MM.1S (cell line): ENCODE measurements around the gene GPSM3.

Source experiments
- CTCF ChIP-seq: fragments of 300-600 bp; sonication (generic); IDR thresholded peaks from 2 replicates; pipeline ENCODE4 v1.5.1; 2016; ENCODE audit warnings: antibody characterized with exemption, low read length, mixed read lengths
- EZH2 ChIP-seq: fragments of 300-600 bp; sonication (generic); optimal IDR thresholded peaks from 2 replicates; pipeline ENCODE3; 2017; ENCODE audit warnings: low read depth, mild to moderate bottlenecking, antibody characterized with exemption, low read length, mixed read lengths

- no peak for TF ChIP-seq CTCF
- no peak for TF ChIP-seq EZH2
These were observed 35.6 kb downstream of the GPSM3 start for GRCh38 chr6:32156891-32157290.
